ENCODE results near the gene PDGFD.

The PDGFD gene

GRCh38 chr11:103867481-103867880, 296.5 kb downstream of the PDGFD start:
- DNase-seq (ENCODE audit: low spot score): no peak
- CTCF ChIA-PET: no interaction called here
- no peak overlapping the region for H3K27ac ChIP-seq
- no peak for TF ChIP-seq CTCF (conservative IDR thresholded peaks at IDR 0.05; ENCODE audit: low read depth)
- POLR2A ChIA-PET (ENCODE audit: low non-redundant PET): no interaction called here

GRCh38 chr11:103863497-103863896, 300.4 kb downstream of the PDGFD start:
- ChIA-PET CTCF (no interaction called here), POLR2A (ENCODE audit: low non-redundant PET) (no interaction called here)
- DNase-seq (ENCODE audit: low spot score): no peak
- TF ChIP-seq CTCF (conservative IDR thresholded peaks at IDR 0.05; ENCODE audit: low read depth): no peak
- no peak overlapping the region for H3K27ac ChIP-seq

GRCh38 chr11:103862802-103863174, 301.2 kb downstream of the PDGFD start:
- DNase-seq (ENCODE audit: low spot score): no peak
- no peak for TF ChIP-seq CTCF (conservative IDR thresholded peaks at IDR 0.05; ENCODE audit: low read depth)
- H3K27ac ChIP-seq: no peak overlapping the region
- POLR2A ChIA-PET (ENCODE audit: low non-redundant PET): no interaction called here
- CTCF ChIA-PET: no interaction called here

GRCh38 chr11:103862094-103862801, 301.7 kb downstream of the PDGFD start:
- ChIA-PET CTCF (no interaction called here), POLR2A (ENCODE audit: low non-redundant PET) (no interaction called here)
- no peak for DNase-seq (ENCODE audit: low spot score)

More at GRCh38 chr11:103862094-103862801, 301.7 kb downstream of the PDGFD start:
- H3K27ac ChIP-seq: no peak overlapping the region
- TF ChIP-seq CTCF (conservative IDR thresholded peaks at IDR 0.05; ENCODE audit: low read depth): no peak
